Inferior parietal cortex (tissue), 1 donor: ENCODE data around the gene HS3ST2.
"Not testable (repeated sequence)": the region's sequence is repeated elsewhere in the genome, so short reads cannot be mapped to it uniquely, and the experiment has no call there.

ENCODE experiments used
- DNase-seq: peaks from one replicate; pipeline ENCODE4 v3.0.0-alpha.2; 2016; ENCODE audit errors: extremely low spot score

HS3ST2 gene

GRCh38 chr16:22813223-22813947 is 577 bp upstream of the HS3ST2 start:
- no peak for DNase-seq

- DNase-seq, result no peak
Observed at GRCh38 chr16:22814711-22815105, 746 bp downstream of the HS3ST2 start.

GRCh38 chr16:22815863-22816262 is 1.9 kb downstream of the HS3ST2 start:
- DNase-seq, result no peak

GRCh38 chr16:22816475-22816874 is 2.5 kb downstream of the HS3ST2 start:
- no peak for DNase-seq

GRCh38 chr16:22818736-22819135 is 4.8 kb downstream of the HS3ST2 start:
- DNase-seq, result not testable (repeated sequence)

GRCh38 chr16:22838681-22839080 is 24.7 kb downstream of the HS3ST2 start:
- DNase-seq, result no peak

- DNase-seq, result not testable (repeated sequence)
Observed at GRCh38 chr16:22842031-22842430, 28.1 kb downstream of the HS3ST2 start.

- no peak for DNase-seq
Observed at GRCh38 chr16:22843122-22843521, 29.2 kb downstream of the HS3ST2 start.

- DNase-seq, result no peak
Observed at GRCh38 chr16:22843856-22844255, 29.9 kb downstream of the HS3ST2 start.

- DNase-seq, result no peak
Observed at GRCh38 chr16:22844416-22844815, 30.5 kb downstream of the HS3ST2 start.

GRCh38 chr16:22847100-22847499 is 33.1 kb downstream of the HS3ST2 start:
- no peak for DNase-seq

GRCh38 chr16:22847690-22848089 is 33.7 kb downstream of the HS3ST2 start:
- no peak for DNase-seq

GRCh38 chr16:22848451-22848850 is 34.5 kb downstream of the HS3ST2 start:
- DNase-seq, result no peak

- no peak for DNase-seq
Observed at GRCh38 chr16:22849517-22849916, 35.6 kb downstream of the HS3ST2 start.

- DNase-seq, result no peak
Observed at GRCh38 chr16:22855231-22855630, 41.3 kb downstream of the HS3ST2 start.

GRCh38 chr16:22857296-22858025 is 43.5 kb downstream of the HS3ST2 start:
- DNase-seq, result no peak

- no peak for DNase-seq
Observed at GRCh38 chr16:22859925-22860324, 46.0 kb downstream of the HS3ST2 start.

- DNase-seq, result no peak
Observed at GRCh38 chr16:22861580-22861979, 47.6 kb downstream of the HS3ST2 start.

- DNase-seq, result no peak
Observed at GRCh38 chr16:22862046-22862445, 48.1 kb downstream of the HS3ST2 start.

- no peak for DNase-seq
Observed at GRCh38 chr16:22864375-22864774, 50.4 kb downstream of the HS3ST2 start.

GRCh38 chr16:22868593-22869224 is 54.7 kb downstream of the HS3ST2 start:
- DNase-seq, result no peak

GRCh38 chr16:22871861-22872260 is 57.9 kb downstream of the HS3ST2 start:
- no peak for DNase-seq

- no peak for DNase-seq
Observed at GRCh38 chr16:22874394-22874793, 60.4 kb downstream of the HS3ST2 start.
